Hippocampal formation (tissue), 2 donors: ENCODE data around the gene SAE1.
"Not testable (repeated sequence)": the region's sequence is repeated elsewhere in the genome, so short reads cannot be mapped to it uniquely, and the experiment has no call there.

Source experiments
- DNase-seq, 2 donors: peaks; one replicate each; lab custom pipeline; 2025; lab: John Stamatoyannopoulos, UW

Gene SAE1

DNA sequence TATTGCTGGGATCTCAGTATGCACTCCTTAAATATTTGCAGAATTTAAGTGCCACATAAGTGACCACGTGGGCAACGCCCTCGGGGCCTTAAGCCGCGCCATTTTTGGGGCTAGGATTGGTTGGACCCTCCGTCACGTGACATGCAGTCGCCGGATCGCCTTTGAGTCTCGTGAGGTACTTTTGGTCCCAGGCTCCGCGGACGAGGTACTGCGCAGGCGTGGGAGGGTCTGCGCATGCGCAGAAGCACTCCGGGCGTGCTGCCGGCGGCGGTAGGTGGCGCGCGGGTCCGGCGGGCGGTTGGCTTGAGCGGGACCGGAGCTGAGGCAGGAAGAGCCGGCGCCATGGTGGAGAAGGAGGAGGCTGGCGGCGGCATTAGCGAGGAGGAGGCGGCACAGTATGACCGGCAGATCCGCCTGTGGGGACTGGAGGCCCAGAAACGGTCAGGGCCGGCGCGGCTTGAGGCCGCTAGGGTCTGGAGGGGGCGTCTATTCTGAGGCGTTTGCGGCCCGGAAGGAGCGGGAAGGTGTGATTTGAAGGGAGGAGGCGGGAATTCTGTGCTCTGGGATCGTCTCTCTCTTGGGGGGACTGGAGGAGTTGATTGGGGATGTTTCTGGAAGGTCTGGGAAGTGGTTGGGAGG, at the start of gene SAE1:
Gene SAE1 (plus strand): TSS at position 247 of the 639 bp plus-strand sequence. CDS start 96 bp downstream, at position 343.
- DNase-seq = peak; percentile 84 to 88

DNA sequence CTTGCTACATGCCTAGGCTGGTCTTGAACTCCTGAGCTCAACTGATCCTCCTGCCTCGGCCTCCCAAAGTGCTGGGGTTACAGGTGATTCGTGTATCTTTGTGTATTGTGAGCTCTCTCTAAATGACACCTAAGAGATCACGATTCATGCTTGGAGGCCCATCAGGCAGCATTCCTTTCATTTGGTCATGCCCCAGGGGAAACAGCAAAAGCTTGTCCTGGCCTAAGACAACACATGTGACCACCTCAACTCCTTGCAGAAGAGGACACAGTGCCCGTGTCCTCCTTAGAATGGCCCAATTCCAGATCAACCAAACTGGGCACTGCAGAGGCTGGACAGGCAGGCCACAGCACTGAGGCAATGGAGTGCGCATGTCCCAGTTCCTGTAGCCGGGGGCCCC, 49.5 kb upstream of the SAE1 start:
- no peak for DNase-seq

- no peak for DNase-seq
Measured at GRCh38 chr19:47082493-47082892, 48.1 kb upstream of the SAE1 start.

DNA sequence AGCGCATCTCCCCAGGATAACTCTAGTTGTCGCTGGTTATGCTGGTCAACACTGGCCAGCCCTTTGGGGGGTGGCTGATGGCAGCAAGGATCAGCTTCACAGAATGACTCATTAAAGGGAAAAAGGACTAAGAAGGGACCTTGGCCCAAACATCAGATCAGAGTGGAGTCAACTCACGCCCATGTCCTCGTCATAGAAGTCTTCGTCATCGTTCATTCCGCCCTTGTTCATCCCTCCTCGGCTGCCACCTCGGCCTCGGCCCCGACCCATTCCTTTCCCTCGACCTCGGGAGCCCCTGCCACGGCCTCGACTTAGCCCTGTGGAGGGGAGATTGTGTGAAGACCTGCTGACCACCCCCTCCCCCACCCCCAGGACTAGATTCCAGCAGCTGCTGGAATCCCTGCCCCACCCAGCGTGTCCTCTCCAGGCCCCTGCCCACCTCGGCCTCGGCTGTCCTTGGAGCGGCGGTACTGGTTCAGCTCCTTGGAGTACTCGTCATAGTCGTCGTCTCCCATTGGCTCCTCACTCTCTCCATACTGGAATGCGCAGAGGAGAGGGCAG, 45.7 kb upstream of the SAE1 start:
- no peak for DNase-seq

- no peak for DNase-seq
Measured at GRCh38 chr19:47086280-47086679, 44.4 kb upstream of the SAE1 start.

- DNase-seq = no peak
Measured at GRCh38 chr19:47089767-47090350, 40.8 kb upstream of the SAE1 start.

GRCh38 chr19:47093254-47093653, 37.4 kb upstream of the SAE1 start:
- no peak for DNase-seq

GRCh38 chr19:47093841-47094240, 36.8 kb upstream of the SAE1 start:
- DNase-seq = no peak

- DNase-seq = no peak
Measured at GRCh38 chr19:47094557-47095475, 35.8 kb upstream of the SAE1 start.

DNA sequence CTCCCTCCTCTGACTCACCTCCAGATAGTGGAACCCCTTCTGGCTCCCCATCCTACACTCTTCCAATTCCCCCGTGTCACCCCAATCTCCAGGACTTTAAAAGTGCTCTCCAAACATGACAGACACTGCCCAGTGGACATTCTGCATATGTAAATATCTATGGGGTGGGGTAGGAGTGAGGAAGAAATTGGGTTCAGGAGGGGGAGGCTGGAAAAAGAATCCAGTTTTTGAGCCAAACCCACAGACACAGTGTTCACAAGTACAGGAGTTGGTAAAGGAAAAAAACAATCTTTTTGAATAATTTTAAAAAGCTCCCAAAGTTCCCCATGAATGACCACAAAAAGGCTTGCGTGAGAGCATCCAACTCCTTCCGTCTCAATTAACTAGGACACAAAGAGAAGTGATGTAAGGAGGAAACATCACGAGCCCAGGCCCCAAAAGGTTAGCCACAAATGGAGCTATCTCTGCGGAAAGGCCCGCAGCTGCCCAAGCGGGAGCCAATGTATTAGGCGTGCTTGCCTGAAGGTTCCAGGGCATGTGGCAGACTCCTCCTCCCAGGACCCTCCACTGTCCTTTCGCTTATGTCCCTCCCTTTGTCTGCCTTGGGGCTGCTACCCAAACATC, 35.0 kb upstream of the SAE1 start:
- DNase-seq = no peak

DNA sequence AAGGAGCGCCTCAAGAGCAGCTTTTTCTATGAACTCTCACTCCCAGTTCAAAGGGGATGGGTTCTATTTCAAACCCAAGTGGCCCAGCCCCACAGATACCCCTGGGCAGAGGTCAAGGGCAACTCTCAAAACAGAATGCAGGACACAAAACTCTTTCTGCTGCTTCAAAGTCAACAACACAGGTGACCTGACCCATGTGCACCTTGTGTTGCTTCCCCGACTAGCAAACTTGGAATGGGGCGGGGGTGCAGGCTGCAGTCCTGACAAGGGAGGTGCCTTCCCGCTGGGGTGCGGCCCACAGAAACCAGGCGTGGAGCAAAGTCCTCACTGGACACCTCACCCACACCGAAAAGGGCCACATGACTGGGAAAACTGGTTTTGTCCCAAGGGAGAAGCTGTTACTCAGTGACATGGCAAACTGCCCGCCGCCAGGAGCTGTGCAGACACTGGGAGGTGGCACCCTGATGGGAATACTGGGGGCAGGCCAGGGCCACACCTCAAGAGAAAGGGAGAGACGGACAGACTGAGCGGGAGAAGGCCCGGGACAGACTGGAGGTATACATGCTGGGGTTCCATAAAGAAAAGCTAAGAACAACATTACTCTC, 34.4 kb upstream of the SAE1 start:
- no peak for DNase-seq

- DNase-seq = no peak
Measured at GRCh38 chr19:47096721-47097120, 33.9 kb upstream of the SAE1 start.

DNA sequence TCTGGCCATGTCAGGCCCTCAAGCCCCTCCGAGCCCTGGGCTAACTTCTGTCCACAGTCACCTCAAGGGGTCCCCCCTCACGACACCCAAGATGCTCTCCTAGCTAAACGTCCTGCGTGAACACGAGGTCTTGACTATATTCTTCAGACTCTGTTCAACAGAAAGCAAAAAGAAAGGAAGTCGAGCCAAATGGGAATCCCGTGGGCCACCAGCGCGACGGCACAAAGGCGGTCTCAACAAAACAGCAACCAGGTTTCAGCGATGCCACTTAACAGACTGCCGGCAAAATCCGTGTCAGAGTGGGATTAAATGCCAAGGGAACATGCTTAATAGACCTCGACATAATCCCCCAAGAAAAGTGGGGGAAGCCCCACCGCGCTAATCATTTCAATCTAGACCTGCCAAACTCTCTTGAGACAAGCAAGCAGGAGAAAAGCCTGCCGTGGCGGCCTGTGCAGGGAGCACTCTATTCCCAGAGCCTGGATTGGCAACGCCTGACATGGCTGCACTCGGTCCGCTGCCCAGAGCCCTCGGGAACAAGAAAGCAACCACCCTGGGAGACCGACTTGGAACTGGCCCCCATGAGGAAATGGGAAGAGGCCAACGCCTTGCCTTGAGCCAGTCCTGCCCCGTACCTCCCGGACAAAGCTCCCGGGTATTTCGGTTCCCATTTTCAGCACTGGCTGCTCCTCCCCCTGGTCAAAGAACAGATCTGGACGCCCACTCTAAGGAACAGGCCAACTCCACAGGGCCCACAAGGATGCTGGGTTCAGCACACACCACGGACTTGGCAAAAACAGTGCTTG, 33.0 kb upstream of the SAE1 start:
- peak; percentile 42 to 57 for DNase-seq

GRCh38 chr19:47098608-47099007, 32.0 kb upstream of the SAE1 start:
- DNase-seq = no peak

DNA sequence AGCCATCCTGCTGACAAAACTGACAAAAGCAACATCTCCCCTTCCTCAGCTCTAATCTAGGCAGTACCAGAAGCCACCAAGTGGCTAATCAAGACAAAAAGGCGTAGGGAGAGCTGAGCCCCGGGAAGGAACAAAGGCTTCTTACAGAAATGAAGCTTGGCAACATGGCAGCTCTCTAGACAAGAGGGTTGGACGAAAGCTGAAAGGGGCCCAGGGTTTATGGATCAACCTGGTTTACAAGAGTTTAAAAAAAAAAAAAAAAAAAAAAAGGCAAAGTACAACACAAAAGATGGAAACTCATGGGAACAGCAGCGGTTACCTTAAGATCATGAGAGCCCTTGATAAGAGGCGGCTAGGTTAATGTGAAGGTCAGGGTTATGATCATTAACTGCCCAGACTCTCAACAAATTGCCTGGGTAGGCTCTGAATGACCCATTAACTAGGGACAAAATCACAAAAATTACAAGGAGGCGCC, 31.0 kb upstream of the SAE1 start:
- DNase-seq = peak; percentile 14 to 30

GRCh38 chr19:47100290-47100689, 30.3 kb upstream of the SAE1 start:
- no peak for DNase-seq

- not testable (repeated sequence) for DNase-seq
Measured at GRCh38 chr19:47101116-47101515, 29.5 kb upstream of the SAE1 start.

DNA sequence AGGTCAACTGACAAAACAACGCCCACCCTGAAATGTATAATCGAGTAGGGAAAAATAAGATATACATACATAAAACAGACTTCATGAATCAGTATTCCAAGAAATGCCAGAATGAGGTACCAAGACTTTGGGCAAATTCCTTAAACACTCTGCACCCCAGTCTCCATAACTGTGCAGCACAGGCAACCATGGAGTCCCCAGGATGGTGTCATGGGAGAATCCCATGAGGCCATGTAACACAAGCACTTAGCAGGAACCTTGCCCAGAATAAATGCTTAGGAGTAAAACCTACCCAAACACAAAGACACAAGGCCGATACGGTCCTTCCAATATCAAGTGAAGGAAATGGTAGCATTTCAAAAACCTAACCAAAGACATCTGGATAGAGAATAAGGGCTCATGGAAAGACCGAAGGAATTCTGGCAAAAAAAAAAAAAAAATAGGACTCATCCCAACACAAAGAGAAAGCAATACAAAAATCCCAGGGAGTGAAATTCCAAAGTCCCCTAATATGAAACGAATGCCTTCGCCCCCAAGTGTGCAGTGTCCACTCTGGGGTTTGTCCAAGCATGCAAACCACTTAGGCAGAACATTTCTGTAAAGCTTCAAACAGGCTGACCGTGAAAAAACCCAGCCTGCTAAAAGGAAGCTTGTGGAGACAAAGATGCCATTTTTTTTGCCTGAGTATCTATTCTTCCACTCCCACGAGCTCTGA, 28.1 kb upstream of the SAE1 start:
- no peak for DNase-seq

DNA sequence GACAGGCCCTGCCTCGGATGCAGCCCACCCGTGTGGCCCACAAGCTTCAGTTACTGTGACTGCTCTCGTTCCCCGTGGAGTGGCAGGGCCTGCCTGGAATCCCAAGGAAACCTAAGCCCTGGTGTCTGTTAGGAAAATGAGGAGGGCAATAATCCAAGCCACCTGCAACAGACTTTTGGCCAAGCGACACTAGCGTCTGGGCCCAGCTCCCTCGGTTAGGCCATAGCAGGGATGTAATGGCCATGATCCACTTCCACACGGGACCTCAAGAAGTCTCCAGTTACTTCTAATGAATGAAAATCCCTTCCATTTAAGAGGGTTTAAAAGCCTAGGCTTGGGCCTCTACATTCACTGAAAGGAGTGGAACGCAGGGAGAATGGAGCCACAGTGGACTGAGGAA, 26.0 kb upstream of the SAE1 start:
- DNase-seq = no peak

DNA sequence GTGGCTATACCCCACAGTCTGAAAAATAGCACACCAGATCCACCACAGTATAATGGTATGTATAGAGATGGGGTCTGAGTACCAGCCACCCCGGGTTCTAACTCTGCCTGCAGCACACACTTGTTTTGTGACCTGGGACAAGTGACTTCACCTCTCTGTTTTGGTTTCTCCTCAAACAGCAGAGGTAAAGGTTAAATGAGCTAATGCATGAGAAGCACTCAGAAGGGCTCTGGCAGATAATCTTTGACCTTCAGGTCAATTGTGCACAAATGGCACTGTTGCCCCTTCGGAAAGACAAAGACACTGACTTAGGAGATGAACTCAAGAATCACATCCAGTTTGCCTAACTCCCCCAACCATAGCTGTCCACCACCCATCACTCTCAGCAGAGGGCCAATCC, 24.8 kb upstream of the SAE1 start:
- no peak for DNase-seq
